ENCODE data around the gene FYN. TPM values are rescaled to one million over a fixed set of nuclear protein-coding genes. Genes with fewer than 3 reads are reported as not detected.

FYN gene
- total and polyA plus RNA-seq, 10 of the 15 experiments (the other 5 are each of a cell fraction or from before 2014, with no cell fraction given): 51.4 to 247 (median 138) TPM

DNA sequence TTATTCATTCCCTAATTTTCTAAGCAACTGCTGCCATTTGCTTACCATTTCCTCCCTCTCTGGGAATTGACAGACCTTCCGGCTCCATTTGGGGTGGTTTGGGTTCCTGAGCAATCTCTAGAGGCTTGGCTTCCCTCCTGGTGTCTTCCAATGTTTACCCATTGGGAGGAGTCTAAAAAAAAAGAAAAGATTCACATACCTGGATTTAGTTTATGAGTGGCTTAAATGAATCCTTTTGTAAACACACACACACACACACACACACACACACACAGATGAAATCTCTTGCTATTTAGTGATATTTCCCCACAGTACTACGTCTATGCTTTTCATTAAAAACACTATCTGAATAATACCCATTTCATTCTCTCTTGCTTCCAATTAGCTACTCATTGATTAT lies 219.3 kb downstream of the FYN start (continued):
- no peak for TF ChIP-seq ZBED1 (IDR thresholded peaks at IDR 0.05; ENCODE audit: borderline replicate concordance)
- TF ChIP-seq, protein P1, sequence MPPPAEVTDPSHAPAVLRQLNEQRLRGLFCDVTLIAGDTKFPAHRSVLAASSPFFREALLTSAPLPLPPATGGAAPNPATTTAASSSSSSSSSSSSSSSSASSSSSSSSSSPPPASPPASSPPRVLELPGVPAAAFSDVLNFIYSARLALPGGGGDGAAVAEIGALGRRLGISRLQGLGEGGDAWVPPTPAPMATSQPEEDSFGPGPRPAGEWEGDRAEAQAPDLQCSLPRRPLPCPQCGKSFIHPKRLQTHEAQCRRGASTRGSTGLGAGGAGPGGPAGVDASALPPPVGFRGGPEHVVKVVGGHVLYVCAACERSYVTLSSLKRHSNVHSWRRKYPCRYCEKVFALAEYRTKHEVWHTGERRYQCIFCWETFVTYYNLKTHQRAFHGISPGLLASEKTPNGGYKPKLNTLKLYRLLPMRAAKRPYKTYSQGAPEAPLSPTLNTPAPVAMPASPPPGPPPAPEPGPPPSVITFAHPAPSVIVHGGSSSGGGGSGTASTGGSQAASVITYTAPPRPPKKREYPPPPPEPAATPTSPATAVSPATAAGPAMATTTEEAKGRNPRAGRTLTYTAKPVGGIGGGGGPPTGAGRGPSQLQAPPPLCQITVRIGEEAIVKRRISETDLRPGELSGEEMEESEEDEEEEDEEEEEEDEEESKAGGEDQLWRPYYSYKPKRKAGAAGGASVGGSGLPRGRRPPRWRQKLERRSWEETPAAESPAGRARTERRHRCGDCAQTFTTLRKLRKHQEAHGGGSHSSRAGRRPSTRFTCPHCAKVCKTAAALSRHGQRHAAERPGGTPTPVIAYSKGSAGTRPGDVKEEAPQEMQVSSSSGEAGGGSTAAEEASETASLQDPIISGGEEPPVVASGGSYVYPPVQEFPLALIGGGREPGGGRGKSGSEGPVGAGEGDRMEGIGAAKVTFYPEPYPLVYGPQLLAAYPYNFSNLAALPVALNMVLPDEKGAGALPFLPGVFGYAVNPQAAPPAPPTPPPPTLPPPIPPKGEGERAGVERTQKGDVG (CRISPR knock-in tag; IDR thresholded peaks at IDR 0.05): no peak
- no peak for TF ChIP-seq ATF7 (IDR thresholded peaks at IDR 0.05; ENCODE audit: low read depth)
- TF ChIP-seq ZSCAN29 (IDR thresholded peaks at IDR 0.05): no peak

DNA sequence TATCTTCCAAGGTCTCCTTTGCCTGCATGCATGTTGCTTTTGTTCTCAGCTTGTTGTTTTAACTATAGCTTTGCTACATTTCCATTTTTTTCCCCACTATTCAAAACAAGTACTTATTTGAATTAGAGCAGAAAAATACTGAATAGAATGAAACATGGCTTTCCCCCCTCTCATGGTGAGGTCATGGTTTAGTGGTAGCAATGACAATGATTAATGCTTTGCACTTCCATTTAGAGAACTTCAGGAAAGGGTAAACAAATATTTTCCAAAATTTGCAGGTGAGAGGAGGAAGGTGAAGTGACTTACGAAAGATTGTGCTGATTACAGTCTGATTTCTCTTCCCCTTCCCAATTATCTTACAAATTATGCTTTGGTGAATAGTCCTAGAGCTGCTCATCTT lies 219.8 kb downstream of the FYN start:
- H4K20me1 ChIP-seq (ENCODE audit: control insufficient read depth, insufficient read depth): no peaks in the 10 kb centered on the region
- CTCF ChIA-PET: interaction anchor here (1.1 to 1.4 kb wide), 2 partner anchors 52 to 390 kb away, joined by 3 to 5 read pairs; no protein-coding TSS in a partner anchor
- H3K36me3 ChIP-seq (ENCODE audit: control insufficient read depth in 2 of 2, insufficient read depth in 2 of 2, low read length in 1 of 2): no peaks in the 10 kb centered on the region
- RAD21 ChIA-PET (ENCODE audit: unreplicated experiment): no interaction called here
- POLR2A ChIA-PET: interaction anchor here (0.6 kb wide), 1 partner anchor 260 kb away, joined by 3 read pairs; no protein-coding TSS in a partner anchor
- H2AFZ ChIP-seq (ENCODE audit: control insufficient read depth, low read depth, low read length): no peak overlapping the region
- no peaks in the 10 kb centered on the region for H3K79me2 ChIP-seq (ENCODE audit: control insufficient read depth, insufficient read depth, low read length)
- H3K9me3 ChIP-seq (replicated peaks; ENCODE audit: control insufficient read depth, insufficient read depth, low read length): no peaks in the 10 kb centered on the region
- WGBS (ENCODE audit: insufficient coverage, insufficient replicate concordance, low lambda C conversion rate, missing lambda C conversion rate): 32% methylated on average over 1 of the region's 1 CpG
- H3K9ac ChIP-seq (ENCODE audit: control insufficient read depth, insufficient read depth, low read length): no peak overlapping the region
- H3K4me3 ChIP-seq: no peak overlapping the region
- in situ Hi-C loops (cut with MboI) (no loop called here), intact Hi-C loops (cut with micrococcal nuclease; ENCODE audit: unreplicated experiment) (no loop called here)
- H3K27ac ChIP-seq (ENCODE audit: control insufficient read depth, insufficient read depth): no peak overlapping the region
- no peak for FAIRE-seq
- no peaks in the 10 kb centered on the region for H3K4me1 ChIP-seq (ENCODE audit: control insufficient read depth, insufficient read depth, low read length)
- BruUV-seq (replicated peaks): no TSS peak
- no peak for DNase-seq (ENCODE audit: low read depth, low spot score)
- H3K27me3 ChIP-seq (replicated peaks in 1 of 2; ENCODE audit: control insufficient read depth in 2 of 2, insufficient read depth in 2 of 2, low read length in 1 of 2): no peaks in the 10 kb centered on the region
- no peak overlapping the region for H3K4me2 ChIP-seq (ENCODE audit: control insufficient read depth, insufficient read depth)
- SMC1A ChIA-PET (ENCODE audit: uncharacterized antibody, unreplicated experiment): interaction anchor here (1.0 to 1.3 kb wide), 2 partner anchors 24 to 29 kb away, joined by 3 read pairs; no protein-coding TSS in a partner anchor
- no peak for ATAC-seq
- TF ChIP-seq EP300 (IDR thresholded peaks at IDR 0.05; ENCODE audit: borderline replicate concordance in 1 of 2, control insufficient read depth in 1 of 2, low read depth in 2 of 2, low read length in 2 of 2): no peak
- no peak for TF ChIP-seq PAX8 (IDR thresholded peaks at IDR 0.05)
- TF ChIP-seq POLR2AphosphoS2 (IDR thresholded peaks at IDR 0.05; ENCODE audit: low read depth, low read length): no peak
- no peak for TF ChIP-seq IKZF2 (IDR thresholded peaks at IDR 0.05)
- TF ChIP-seq RB1 (IDR thresholded peaks at IDR 0.05; ENCODE audit: borderline replicate concordance): no peak
- no peak for TF ChIP-seq RUNX3 (IDR thresholded peaks at IDR 0.05; ENCODE audit: low read length)
- no peak for TF ChIP-seq BCL3 (IDR thresholded peaks at IDR 0.05; ENCODE audit: borderline replicate concordance, insufficient read depth, low read depth, low read length, poor library complexity, severe bottlenecking)
- TF ChIP-seq IKZF1 (conservative IDR thresholded peaks at IDR 0.05): no peak
- no peak for TF ChIP-seq DPF2 (IDR thresholded peaks at IDR 0.05)
- no peak for TF ChIP-seq IRF4 (IDR thresholded peaks at IDR 0.05; ENCODE audit: low read depth, low read length)
- TF ChIP-seq SUPT20H (IDR thresholded peaks at IDR 0.05; ENCODE audit: borderline replicate concordance, control insufficient read depth, low read depth, low read length): no peak
- no peak for TF ChIP-seq SIN3A (IDR thresholded peaks at IDR 0.05; ENCODE audit: low read depth, low read length)
- TF ChIP-seq PBX3 (IDR thresholded peaks at IDR 0.05; ENCODE audit: insufficient replicate concordance, low read depth, low read length): no peak
- TF ChIP-seq SMARCA5 (IDR thresholded peaks at IDR 0.05): no peak
